GM21576 (cell line): ENCODE results near the gene RTRAF.

Experiments
- ATAC-seq: cut with Tn5 transposase; IDR thresholded peaks from one replicate; pipeline ENCODE4 v1.9.1; 2021; ENCODE audit warnings: mild to moderate bottlenecking, moderate library complexity; ENCODE audit not compliant: unreplicated experiment

RTRAF gene

DNA sequence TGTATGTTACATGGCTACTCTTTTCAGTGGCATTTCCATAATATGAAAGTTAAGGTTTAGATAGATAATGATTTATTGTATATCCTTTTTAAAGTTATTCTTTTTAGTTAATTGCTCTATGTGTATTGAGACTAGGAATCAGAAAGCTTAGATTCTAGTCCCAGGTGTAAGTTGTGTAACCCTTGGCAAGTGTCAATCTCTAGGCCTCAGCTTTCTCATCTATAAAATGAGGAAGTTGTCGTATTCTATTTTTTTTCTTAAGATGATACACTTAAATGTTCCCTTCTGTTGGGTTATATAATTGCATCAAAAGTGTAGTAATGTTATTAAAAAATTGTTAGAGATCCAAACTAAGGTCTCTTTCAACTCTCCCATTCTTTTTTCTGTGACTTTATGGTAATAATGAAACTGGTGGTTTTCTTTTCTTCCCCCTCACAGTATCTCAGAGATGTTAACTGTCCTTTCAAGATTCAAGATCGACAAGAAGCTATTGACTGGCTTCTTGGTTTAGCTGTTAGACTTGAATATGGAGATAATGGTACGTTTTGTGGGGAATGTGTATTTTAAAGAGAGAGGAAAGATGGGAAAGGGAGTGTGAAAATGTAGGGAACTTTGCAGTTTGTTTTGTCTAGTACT, 4.1 kb downstream of the RTRAF start:
- ATAC-seq: no peak

- no peak for ATAC-seq
Measured at GRCh38 chr14:51996148-51996746, 6.9 kb downstream of the RTRAF start.

DNA sequence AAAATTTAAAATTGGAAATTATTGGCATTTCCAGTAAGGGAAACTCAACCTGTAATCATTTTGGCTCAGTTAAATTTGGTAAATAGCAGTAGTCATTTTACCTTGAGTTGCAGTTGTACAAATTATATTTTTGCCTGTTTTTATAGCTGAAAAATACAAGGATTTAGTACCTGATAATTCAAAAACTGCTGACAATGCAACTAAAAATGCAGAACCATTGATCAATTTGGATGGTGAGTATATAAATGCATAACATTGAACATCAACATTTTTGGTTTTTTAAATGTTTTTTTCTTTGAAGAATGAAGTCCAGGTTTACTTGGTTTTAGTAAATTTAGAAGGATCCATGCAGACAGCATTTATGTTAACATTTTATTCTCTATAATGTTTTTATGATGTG, 9.0 kb downstream of the RTRAF start:
- ATAC-seq: no peak

DNA sequence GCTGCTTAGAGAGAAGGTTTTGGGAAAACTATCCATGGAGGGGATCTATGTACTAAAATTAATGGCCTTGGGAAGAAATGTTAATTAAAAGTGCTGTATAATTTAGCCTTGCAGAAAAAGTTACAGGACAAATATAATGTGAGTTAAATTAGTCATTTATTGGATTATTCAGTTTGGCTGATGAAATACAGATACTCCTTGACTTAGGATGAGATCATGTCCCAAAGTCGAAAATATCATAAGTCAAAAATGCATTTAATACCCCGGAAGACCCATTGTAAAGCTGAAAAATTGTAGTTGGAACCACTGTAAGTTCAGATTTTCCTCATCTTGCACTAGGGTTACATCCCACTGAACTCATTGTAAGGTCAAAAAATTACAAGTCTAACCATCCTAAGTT, 9.7 kb downstream of the RTRAF start:
- no peak for ATAC-seq

DNA sequence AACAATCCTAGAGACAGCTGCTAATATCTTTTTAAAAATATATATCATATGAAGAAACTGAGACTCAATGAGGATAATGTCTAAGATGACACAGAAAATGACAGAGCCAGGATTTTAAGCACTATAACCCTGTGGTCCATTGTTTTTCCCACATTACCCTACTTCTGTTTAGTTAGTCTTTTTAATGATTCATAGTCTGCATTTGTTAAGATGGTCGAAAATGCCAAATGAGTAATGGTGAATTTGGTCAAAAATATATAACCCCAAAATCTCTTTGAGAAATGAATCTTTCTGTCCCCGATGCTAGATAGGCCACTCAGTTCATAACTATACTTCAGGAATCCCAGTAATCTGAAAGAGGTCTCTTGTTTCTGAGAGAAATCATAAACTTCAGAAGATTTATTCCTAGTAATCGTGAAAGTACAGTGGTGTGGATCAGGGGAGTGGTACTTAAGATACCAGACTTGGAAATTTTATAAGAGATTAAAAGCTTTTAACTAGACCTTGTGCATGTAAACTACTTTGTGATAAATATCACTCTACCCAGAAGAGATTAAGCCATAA, 10.8 kb downstream of the RTRAF start:
- no peak for ATAC-seq

DNA sequence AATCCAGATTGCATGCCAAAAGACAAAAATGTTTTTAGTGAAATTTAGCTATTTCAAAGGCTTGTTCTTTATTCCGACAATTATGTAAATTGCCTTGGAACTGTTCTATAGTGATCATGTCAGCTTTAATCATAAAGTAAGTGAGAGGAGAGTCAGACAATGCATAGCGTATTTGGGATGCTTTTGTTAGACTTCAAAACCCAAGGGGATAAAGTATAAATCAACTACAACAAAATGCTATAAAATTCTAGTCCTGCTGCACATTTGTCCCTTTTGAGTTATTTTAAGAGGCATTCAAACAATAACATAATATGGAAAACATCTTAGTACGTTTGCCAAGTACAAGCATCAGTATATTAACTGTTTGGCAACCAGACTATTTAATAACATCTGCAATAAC, 11.3 kb downstream of the RTRAF start:
- ATAC-seq: no peak

DNA sequence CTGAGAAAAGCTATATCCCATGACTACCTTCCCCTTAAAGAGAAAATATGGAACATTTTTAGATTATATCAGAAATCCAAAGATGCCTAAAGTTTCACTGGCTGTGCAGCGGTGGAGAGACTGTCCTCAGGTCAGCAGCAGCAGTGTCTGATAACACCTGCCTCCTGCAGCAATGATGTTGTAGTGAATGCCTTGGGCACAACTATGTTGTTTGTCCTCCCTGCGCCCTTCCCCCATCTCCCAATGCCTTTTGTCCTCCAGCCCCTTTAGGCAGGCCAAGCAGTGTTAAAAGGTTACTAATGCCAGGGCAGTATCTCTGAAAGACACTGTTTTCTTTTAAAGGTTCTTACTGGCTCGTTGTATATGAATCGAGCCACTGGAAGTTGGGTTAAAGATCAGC, 13.2 kb downstream of the RTRAF start:
- ATAC-seq: no peak

DNA sequence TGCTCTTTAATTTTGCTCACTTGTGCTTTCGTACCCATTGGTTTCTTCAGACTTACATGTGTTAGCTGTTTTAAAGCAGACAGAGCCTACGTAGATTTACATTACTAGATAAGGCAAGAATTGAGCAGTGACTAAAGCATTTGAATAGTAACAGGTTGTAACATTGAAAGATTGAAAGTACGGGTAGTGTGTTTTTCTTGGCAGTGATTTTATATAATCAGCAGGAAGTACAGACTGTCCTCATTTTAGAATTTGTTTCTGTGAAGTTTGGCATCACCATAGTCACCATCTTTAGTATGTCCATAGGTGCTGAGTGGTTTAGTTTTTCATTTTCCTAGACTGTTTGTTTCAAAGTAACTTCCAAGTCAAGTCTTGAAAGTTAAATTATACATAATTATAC, 14.0 kb downstream of the RTRAF start:
- no peak for ATAC-seq

GRCh38 chr14:52005625-52006024, 16.3 kb downstream of the RTRAF start:
- ATAC-seq: no peak

GRCh38 chr14:52006361-52006760, 17.0 kb downstream of the RTRAF start:
- no peak for ATAC-seq

DNA sequence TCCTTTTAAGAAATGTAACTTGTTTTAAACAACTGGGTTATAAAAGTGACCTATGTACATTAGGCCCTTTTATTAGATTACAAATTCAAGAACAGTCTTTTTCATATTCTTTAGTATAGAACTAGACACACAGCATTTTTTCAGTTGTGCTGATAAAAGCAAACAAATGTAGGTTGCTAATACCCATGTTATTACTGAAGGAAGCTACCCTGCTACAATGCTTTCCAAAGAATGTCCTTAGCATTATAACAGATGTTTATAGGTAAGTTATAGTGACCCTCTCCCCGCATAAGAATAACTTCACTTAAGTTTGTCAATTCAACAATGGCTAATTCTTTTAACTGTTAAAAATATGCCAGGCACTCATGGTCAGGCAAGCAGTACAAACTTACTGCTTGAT, 17.9 kb downstream of the RTRAF start:
- no peak for ATAC-seq

- ATAC-seq: no peak
Measured at GRCh38 chr14:52007637-52008036, 18.3 kb downstream of the RTRAF start.

- ATAC-seq: no peak
Measured at GRCh38 chr14:52008136-52008535, 18.8 kb downstream of the RTRAF start.

- no peak for ATAC-seq
Measured at GRCh38 chr14:52010173-52010693, 20.9 kb downstream of the RTRAF start.

DNA sequence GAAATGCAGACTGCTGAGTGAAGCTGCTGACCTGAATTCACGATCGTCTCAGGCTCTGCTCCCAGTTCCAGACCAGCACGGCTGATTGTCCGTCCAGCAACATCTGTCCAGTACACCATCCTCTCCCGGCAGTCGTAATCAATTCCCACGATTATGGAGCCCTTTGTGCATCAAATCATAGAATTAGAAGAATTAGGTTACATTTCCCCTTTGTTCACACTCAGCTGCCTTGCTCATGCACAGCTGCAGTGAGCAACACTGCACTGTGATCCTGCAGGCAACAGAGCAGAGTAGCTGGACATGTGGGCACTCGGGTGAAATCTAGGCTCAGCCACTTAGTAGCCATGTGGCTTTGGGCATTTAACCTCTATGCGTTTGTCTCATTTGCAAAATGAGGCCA, 22.2 kb downstream of the RTRAF start:
- no peak for ATAC-seq

DNA sequence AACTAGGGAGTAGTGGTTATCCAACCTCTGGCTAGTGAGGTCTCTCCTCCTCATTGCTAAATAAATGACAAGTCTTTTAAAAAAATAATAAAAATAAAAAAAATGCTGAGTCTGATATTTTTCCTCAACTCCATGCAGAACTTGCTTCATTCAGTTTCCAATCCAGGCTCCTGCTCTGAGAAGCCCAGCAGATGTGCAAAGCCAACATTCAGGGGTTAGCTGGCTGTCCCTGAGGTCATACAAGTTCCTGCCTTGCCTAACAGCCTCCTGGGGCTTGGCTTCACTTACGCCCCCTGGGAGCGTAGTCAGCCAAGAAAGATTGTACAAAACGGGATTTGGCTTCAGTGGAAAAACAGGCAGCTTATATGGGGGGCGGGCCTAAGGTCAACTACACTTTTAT, 23.3 kb downstream of the RTRAF start:
- ATAC-seq: no peak

GRCh38 chr14:52013984-52014600, 24.7 kb downstream of the RTRAF start:
- ATAC-seq: no peak

DNA sequence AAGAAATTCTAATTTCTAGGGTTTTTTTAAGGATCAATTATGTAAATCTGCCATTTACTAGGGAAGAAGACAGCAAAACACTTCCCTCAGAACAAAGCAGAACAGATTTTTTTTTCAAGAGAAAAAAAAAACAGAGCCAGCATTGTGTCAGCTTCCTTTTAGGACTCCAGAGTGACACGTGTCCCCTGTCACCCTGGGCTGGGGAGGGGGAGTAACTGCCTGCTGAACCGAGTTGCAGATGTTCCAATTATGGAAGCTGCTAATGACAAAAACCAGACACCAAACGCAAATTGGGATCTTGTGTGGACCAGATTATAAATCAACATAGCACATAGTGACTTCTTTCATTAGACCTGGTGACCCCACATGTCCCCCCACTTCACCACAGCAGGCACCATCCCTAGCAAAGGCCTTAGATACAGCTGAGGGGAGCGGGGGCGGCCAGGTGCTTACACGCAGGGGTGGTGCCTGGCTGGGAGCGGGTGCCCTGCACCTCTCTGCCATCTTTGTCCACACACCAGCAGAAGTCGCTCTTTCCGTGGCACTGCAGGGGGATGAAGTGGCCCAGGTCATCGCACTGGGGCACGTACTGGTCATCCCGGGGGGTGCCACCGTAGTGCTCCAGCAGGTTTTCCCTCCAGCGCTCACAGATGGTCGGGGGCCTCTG, 25.4 kb downstream of the RTRAF start:
- ATAC-seq: no peak

- no peak for ATAC-seq
Measured at GRCh38 chr14:52015411-52016030, 26.2 kb downstream of the RTRAF start.

DNA sequence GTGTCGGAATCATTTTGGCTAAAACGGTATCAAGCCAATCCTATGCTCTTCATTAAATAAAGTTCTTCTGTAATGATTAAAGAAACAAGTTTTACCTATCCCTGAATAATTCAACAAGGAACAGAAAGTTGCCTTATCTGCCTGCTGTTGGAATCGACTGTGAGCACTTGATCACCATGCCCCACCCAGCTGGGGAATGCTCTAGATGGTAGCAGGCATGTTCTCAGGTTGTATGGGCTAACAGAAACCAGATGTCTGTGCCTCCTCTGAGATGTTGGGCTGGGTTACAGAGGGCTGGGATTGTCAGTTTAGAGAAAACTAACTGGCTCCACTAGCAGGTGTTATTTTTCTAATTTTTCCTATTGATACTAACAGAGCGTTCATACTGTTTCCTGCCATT, 28.9 kb downstream of the RTRAF start:
- no peak for ATAC-seq

DNA sequence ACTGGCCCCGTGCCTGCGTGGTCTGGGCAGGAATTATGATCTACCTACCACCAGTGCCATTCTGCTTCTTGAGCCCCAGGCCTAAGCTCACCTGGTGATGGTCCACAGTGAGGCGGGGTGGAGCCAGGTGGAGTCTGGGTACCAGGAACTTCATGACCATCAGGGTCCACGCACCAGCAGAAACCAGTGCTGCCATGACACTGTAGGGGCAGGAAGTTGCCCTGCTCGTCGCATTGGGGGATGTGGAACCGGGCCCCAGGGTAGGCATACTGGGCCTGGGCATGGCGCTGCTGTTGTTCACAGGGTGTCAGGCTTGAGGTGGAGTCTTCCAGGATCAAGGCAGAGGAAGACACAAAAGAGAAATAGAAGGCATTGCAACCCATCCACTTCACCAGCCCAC, 29.6 kb downstream of the RTRAF start:
- ATAC-seq: no peak
